ENCODE results near the gene HGFAC.

The HGFAC gene

DNA sequence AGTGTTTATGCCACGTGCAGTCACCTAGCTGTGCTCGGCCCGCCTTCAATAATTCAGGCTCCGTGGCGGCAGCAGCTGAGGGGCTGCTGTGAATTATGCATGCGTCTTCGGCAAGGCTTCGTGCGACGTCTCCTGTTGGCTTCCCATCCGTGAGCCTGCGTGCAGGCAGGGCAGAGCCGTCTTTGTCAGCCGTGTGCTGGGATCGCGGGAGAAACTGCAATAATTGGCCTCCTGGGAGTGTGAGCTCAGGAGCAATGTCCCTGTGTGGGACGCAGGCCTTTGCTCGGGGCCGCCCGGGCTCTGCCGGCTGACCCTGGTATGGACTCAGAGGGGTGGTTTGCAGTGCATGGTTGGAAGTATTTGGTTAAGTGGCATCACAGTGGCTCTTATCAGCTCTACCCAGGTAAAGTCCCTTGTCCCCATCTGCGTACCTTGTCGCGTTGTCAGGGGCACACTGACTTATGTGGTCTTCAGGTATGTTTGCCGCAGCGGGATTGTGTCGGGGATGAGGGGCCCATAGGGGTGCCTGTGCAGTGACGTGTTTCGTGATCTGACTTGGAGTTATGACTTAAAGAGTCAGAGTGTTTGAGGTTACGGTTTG, 34.5 kb upstream of the HGFAC start:
- TF ChIP-seq ZBTB7A (IDR thresholded peaks at IDR 0.05; ENCODE audit: low read depth), result no peak
- TF ChIP-seq TEAD4 (IDR thresholded peaks at IDR 0.05), result no peak
- TF ChIP-seq FOXM1 (IDR thresholded peaks at IDR 0.05; ENCODE audit: borderline replicate concordance, low read depth), result no peak
- TF ChIP-seq EGR1 (IDR thresholded peaks at IDR 0.05), result no peak
- TF ChIP-seq TCF12 (IDR thresholded peaks at IDR 0.05; ENCODE audit: low read depth), result no peak
- TF ChIP-seq TAF1 (IDR thresholded peaks at IDR 0.05; ENCODE audit: low read depth), result no peak
- TF ChIP-seq CREB1 (IDR thresholded peaks at IDR 0.05; ENCODE audit: low read depth), result no peak
- TF ChIP-seq NFIC (IDR thresholded peaks at IDR 0.05), result no peak
- no peak for TF ChIP-seq YY1 (IDR thresholded peaks at IDR 0.05; ENCODE audit: low read depth)
- TF ChIP-seq, protein P1, sequence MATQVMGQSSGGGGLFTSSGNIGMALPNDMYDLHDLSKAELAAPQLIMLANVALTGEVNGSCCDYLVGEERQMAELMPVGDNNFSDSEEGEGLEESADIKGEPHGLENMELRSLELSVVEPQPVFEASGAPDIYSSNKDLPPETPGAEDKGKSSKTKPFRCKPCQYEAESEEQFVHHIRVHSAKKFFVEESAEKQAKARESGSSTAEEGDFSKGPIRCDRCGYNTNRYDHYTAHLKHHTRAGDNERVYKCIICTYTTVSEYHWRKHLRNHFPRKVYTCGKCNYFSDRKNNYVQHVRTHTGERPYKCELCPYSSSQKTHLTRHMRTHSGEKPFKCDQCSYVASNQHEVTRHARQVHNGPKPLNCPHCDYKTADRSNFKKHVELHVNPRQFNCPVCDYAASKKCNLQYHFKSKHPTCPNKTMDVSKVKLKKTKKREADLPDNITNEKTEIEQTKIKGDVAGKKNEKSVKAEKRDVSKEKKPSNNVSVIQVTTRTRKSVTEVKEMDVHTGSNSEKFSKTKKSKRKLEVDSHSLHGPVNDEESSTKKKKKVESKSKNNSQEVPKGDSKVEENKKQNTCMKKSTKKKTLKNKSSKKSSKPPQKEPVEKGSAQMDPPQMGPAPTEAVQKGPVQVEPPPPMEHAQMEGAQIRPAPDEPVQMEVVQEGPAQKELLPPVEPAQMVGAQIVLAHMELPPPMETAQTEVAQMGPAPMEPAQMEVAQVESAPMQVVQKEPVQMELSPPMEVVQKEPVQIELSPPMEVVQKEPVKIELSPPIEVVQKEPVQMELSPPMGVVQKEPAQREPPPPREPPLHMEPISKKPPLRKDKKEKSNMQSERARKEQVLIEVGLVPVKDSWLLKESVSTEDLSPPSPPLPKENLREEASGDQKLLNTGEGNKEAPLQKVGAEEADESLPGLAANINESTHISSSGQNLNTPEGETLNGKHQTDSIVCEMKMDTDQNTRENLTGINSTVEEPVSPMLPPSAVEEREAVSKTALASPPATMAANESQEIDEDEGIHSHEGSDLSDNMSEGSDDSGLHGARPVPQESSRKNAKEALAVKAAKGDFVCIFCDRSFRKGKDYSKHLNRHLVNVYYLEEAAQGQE (IDR thresholded peaks at IDR 0.05; ENCODE audit: low read depth), result no peak
- no peak for TF ChIP-seq CEBPB (IDR thresholded peaks at IDR 0.05)
- TF ChIP-seq, protein P2, sequence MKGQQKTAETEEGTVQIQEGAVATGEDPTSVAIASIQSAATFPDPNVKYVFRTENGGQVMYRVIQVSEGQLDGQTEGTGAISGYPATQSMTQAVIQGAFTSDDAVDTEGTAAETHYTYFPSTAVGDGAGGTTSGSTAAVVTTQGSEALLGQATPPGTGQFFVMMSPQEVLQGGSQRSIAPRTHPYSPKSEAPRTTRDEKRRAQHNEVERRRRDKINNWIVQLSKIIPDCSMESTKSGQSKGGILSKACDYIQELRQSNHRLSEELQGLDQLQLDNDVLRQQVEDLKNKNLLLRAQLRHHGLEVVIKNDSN (IDR thresholded peaks at IDR 0.05), result no peak
- TF ChIP-seq EP300 (IDR thresholded peaks at IDR 0.05; ENCODE audit: borderline replicate concordance), result no peak
- no peak for TF ChIP-seq RAD21 (IDR thresholded peaks at IDR 0.05; ENCODE audit: low read depth)
- TF ChIP-seq MAX (IDR thresholded peaks at IDR 0.05), result no peak

GRCh38 chr4:3407930-3408792, 33.6 kb upstream of the HGFAC start:
- no peak for TF ChIP-seq NFIC (IDR thresholded peaks at IDR 0.05)
- no peak for TF ChIP-seq TEAD4 (IDR thresholded peaks at IDR 0.05)
- TF ChIP-seq CREB1 (IDR thresholded peaks at IDR 0.05; ENCODE audit: low read depth), result no peak
- TF ChIP-seq RAD21 (IDR thresholded peaks at IDR 0.05; ENCODE audit: low read depth), result no peak
- TF ChIP-seq, protein P2 (IDR thresholded peaks at IDR 0.05), result no peak
- TF ChIP-seq, protein P1 (IDR thresholded peaks at IDR 0.05; ENCODE audit: low read depth), result no peak
- TF ChIP-seq EP300 (IDR thresholded peaks at IDR 0.05; ENCODE audit: borderline replicate concordance), result no peak
- TF ChIP-seq EGR1 (IDR thresholded peaks at IDR 0.05), result no peak
- no peak for TF ChIP-seq YY1 (IDR thresholded peaks at IDR 0.05; ENCODE audit: low read depth)

- TF ChIP-seq, protein P2 (IDR thresholded peaks at IDR 0.05), result no peak
- TF ChIP-seq FOXM1 (IDR thresholded peaks at IDR 0.05; ENCODE audit: borderline replicate concordance, low read depth), result no peak
- TF ChIP-seq EP300 (IDR thresholded peaks at IDR 0.05; ENCODE audit: borderline replicate concordance), result no peak
- no peak for TF ChIP-seq CEBPB (IDR thresholded peaks at IDR 0.05)
- no peak for TF ChIP-seq YY1 (IDR thresholded peaks at IDR 0.05; ENCODE audit: low read depth)
- TF ChIP-seq TEAD4 (IDR thresholded peaks at IDR 0.05), result no peak
- no peak for TF ChIP-seq TCF12 (IDR thresholded peaks at IDR 0.05; ENCODE audit: low read depth)
- no peak for TF ChIP-seq TAF1 (IDR thresholded peaks at IDR 0.05; ENCODE audit: low read depth)
- no peak for TF ChIP-seq EGR1 (IDR thresholded peaks at IDR 0.05)
- TF ChIP-seq ZBTB7A (IDR thresholded peaks at IDR 0.05; ENCODE audit: low read depth), result no peak
These were observed 32.9 kb upstream of the HGFAC start for GRCh38 chr4:3408793-3409330.

GRCh38 chr4:3409571-3410091, 32.1 kb upstream of the HGFAC start:
- TF ChIP-seq CREB1 (IDR thresholded peaks at IDR 0.05; ENCODE audit: low read depth), result no peak
- TF ChIP-seq RAD21 (IDR thresholded peaks at IDR 0.05; ENCODE audit: low read depth), result no peak
- no peak for TF ChIP-seq YY1 (IDR thresholded peaks at IDR 0.05; ENCODE audit: low read depth)
- TF ChIP-seq EP300 (IDR thresholded peaks at IDR 0.05; ENCODE audit: borderline replicate concordance), result no peak
- TF ChIP-seq, protein P1 (IDR thresholded peaks at IDR 0.05; ENCODE audit: low read depth), result no peak
- no peak for TF ChIP-seq CEBPB (IDR thresholded peaks at IDR 0.05)
- no peak for TF ChIP-seq FOXM1 (IDR thresholded peaks at IDR 0.05; ENCODE audit: borderline replicate concordance, low read depth)
- no peak for TF ChIP-seq TEAD4 (IDR thresholded peaks at IDR 0.05)
- no peak for TF ChIP-seq EGR1 (IDR thresholded peaks at IDR 0.05)
- TF ChIP-seq TCF12 (IDR thresholded peaks at IDR 0.05; ENCODE audit: low read depth), result no peak
- TF ChIP-seq, protein P2 (IDR thresholded peaks at IDR 0.05), result no peak
- TF ChIP-seq TAF1 (IDR thresholded peaks at IDR 0.05; ENCODE audit: low read depth), result no peak
- no peak for TF ChIP-seq ZBTB7A (IDR thresholded peaks at IDR 0.05; ENCODE audit: low read depth)
- no peak for TF ChIP-seq NFIC (IDR thresholded peaks at IDR 0.05)
- no peak for TF ChIP-seq MAX (IDR thresholded peaks at IDR 0.05)
